Ovary (tissue), 3 donors: ENCODE data around the gene CRHR1.

Experiments
- POLR2A ChIP-seq: fragments of 450-650 bp; IDR thresholded peaks from one replicate; pipeline ENCODE4 v1.6.1; 2017; ENCODE audit warnings: antibody characterized with exemption, mild to moderate bottlenecking, moderate library complexity
- TF ChIP-seq, protein P1 (sequence below), 3 donors: fragments of 450-650 bp in 2 of 3; fragments of 200-600 bp in 1 of 3; IDR thresholded peaks; one replicate each; pipeline versions ENCODE4 v1.5.1 to v1.8.0; 2016 to 2022; ENCODE audit warnings: antibody characterized with exemption in 3 of 3, mild to moderate bottlenecking in 1 of 3
- donor health status: DM: no; HTN: no; CAD: no.

- TF ChIP-seq, protein P1, sequence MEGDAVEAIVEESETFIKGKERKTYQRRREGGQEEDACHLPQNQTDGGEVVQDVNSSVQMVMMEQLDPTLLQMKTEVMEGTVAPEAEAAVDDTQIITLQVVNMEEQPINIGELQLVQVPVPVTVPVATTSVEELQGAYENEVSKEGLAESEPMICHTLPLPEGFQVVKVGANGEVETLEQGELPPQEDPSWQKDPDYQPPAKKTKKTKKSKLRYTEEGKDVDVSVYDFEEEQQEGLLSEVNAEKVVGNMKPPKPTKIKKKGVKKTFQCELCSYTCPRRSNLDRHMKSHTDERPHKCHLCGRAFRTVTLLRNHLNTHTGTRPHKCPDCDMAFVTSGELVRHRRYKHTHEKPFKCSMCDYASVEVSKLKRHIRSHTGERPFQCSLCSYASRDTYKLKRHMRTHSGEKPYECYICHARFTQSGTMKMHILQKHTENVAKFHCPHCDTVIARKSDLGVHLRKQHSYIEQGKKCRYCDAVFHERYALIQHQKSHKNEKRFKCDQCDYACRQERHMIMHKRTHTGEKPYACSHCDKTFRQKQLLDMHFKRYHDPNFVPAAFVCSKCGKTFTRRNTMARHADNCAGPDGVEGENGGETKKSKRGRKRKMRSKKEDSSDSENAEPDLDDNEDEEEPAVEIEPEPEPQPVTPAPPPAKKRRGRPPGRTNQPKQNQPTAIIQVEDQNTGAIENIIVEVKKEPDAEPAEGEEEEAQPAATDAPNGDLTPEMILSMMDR (IDR thresholded peaks at IDR 0.05), result no peak
- TF ChIP-seq POLR2A, result no peak
Observed at GRCh38 chr17:45820052-45820780, 36.1 kb downstream of the CRHR1 start.
